COLO668 (cell line): Measurements from ENCODE around the gene TTC33.
"Not testable (repeated sequence)": the region's sequence is repeated elsewhere in the genome, so short reads cannot be mapped to it uniquely, and the experiment has no call there.

Experiments used
- DNase-seq: peaks from one replicate; lab custom pipeline; 2025; ENCODE audit not compliant: unreplicated experiment; lab: John Stamatoyannopoulos, UW

The TTC33 gene

GRCh38 chr5:40618926-40619325 lies 136.8 kb downstream of the TTC33 start:
- DNase-seq = no peak

- no peak for DNase-seq
Measured at GRCh38 chr5:40616781-40617180, 139.0 kb downstream of the TTC33 start.

GRCh38 chr5:40615586-40616170 lies 140.1 kb downstream of the TTC33 start:
- DNase-seq = no peak

GRCh38 chr5:40614923-40615585 lies 140.7 kb downstream of the TTC33 start:
- DNase-seq = no peak

GRCh38 chr5:40614466-40614865 lies 141.3 kb downstream of the TTC33 start:
- no peak for DNase-seq

GRCh38 chr5:40607202-40607601 lies 148.6 kb downstream of the TTC33 start:
- DNase-seq = no peak

- DNase-seq = no peak
Measured at GRCh38 chr5:40606077-40606765, 149.5 kb downstream of the TTC33 start.

GRCh38 chr5:40605295-40605958 lies 150.3 kb downstream of the TTC33 start:
- DNase-seq = no peak

- DNase-seq = no peak
Measured at GRCh38 chr5:40603378-40603777, 152.4 kb downstream of the TTC33 start.

GRCh38 chr5:40601198-40601868 lies 154.4 kb downstream of the TTC33 start:
- no peak for DNase-seq

GRCh38 chr5:40600383-40600782 lies 155.4 kb downstream of the TTC33 start:
- no peak for DNase-seq

- DNase-seq = no peak
Measured at GRCh38 chr5:40599676-40600075, 156.1 kb downstream of the TTC33 start.

GRCh38 chr5:40594811-40595210 lies 160.9 kb downstream of the TTC33 start:
- no peak for DNase-seq

- not testable (repeated sequence) for DNase-seq
Measured at GRCh38 chr5:40591727-40592396, 163.9 kb downstream of the TTC33 start.

GRCh38 chr5:40587376-40587775 lies 168.4 kb downstream of the TTC33 start:
- DNase-seq = no peak

GRCh38 chr5:40585537-40586267 lies 170.1 kb downstream of the TTC33 start:
- DNase-seq = no peak

- DNase-seq = no peak
Measured at GRCh38 chr5:40584054-40584453, 171.7 kb downstream of the TTC33 start.

- DNase-seq = no peak
Measured at GRCh38 chr5:40578501-40579451, 177.0 kb downstream of the TTC33 start.

- no peak for DNase-seq
Measured at GRCh38 chr5:40577718-40578117, 178.0 kb downstream of the TTC33 start.
